Parathyroid adenoma (tissue), 2 donors: ENCODE results near the gene PRDM16.

ENCODE experiments used
- H2AFZ ChIP-seq: fragments of 300-600 bp; sonication (generic); one replicate; pipeline ENCODE4 v1.7.0; 2017; ENCODE audit warnings: antibody characterized with exemption, mild to moderate bottlenecking
- H3K27ac ChIP-seq: fragments of 300-600 bp; sonication (generic); one replicate; pipeline ENCODE4 v1.7.0; 2017
- H3K27me3 ChIP-seq: fragments of 300-600 bp; sonication (generic); one replicate; pipeline ENCODE4 v1.7.0; 2017; ENCODE audit warnings: low read length; ENCODE audit not compliant: control insufficient read depth, insufficient read depth
- H3K36me3 ChIP-seq: fragments of 300-600 bp; sonication (generic); one replicate; pipeline ENCODE4 v1.7.0; 2017; ENCODE audit warnings: low read length; ENCODE audit not compliant: control insufficient read depth, insufficient read depth
- H3K4me1 ChIP-seq: fragments of 300-600 bp; sonication (generic); one replicate; pipeline ENCODE4 v1.7.0; 2017; ENCODE audit warnings: control low read depth
- H3K4me2 ChIP-seq: fragments of 300-600 bp; sonication (generic); one replicate; pipeline ENCODE4 v1.7.0; 2017; ENCODE audit warnings: low read length
- H3K4me3 ChIP-seq: fragments of 300-600 bp; sonication (generic); one replicate; pipeline ENCODE4 v1.7.0; 2017; ENCODE audit warnings: low read depth, low read length
- H3K79me2 ChIP-seq: fragments of 300-600 bp; sonication (generic); one replicate; pipeline ENCODE4 v1.7.0; 2017; ENCODE audit warnings: control low read depth
- H3K9ac ChIP-seq: fragments of 300-600 bp; sonication (generic); one replicate; pipeline ENCODE4 v1.7.0; 2017; ENCODE audit warnings: mild to moderate bottlenecking
- H3K9me3 ChIP-seq: fragments of 300-600 bp; sonication (generic); one replicate; pipeline ENCODE4 v1.7.0; 2017; ENCODE audit warnings: low read length; ENCODE audit not compliant: control insufficient read depth
- TF ChIP-seq, protein P1 (sequence below): fragments of 300-600 bp; sonication (generic); IDR thresholded peaks from one replicate; pipeline ENCODE4 v1.7.0; 2017; ENCODE audit warnings: antibody characterized with exemption, mild to moderate bottlenecking
- donor health status: primary hyperparathyroidism.

The PRDM16 gene

DNA sequence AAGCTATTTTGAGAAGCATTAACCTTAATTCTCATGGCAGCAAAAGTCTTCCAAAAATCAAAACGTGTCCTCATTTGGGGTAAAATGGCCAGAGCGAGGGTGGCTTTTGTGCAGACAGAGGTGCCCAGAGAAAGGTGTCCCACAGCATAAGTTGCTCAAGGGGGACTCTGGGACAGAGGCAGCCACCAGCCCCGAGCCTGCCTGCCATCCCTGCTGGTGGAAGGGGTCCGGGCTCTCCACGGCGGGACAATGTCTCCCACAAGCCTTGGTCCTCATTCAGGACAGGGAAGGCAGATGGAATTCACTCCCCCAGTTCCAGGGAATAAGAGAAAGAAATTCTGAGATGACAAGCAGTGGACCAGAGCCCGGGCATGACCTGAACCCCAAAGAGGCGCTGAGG, 372.9 kb downstream of the PRDM16 start:
- Histone ChIP-seq H3K36me3 (no peaks in the 10 kb centered on the region), H3K27me3 (no peaks in the 10 kb centered on the region), H2AFZ (no peak overlapping the region), H3K79me2 (no peaks in the 10 kb centered on the region), H3K4me3 (no peak overlapping the region), H3K4me2 (no peak overlapping the region), H3K27ac (no peak overlapping the region), H3K9me3 (no peaks in the 10 kb centered on the region), H3K4me1 (no peaks in the 10 kb centered on the region), H3K9ac (no peak overlapping the region)
- TF ChIP-seq, protein P1, sequence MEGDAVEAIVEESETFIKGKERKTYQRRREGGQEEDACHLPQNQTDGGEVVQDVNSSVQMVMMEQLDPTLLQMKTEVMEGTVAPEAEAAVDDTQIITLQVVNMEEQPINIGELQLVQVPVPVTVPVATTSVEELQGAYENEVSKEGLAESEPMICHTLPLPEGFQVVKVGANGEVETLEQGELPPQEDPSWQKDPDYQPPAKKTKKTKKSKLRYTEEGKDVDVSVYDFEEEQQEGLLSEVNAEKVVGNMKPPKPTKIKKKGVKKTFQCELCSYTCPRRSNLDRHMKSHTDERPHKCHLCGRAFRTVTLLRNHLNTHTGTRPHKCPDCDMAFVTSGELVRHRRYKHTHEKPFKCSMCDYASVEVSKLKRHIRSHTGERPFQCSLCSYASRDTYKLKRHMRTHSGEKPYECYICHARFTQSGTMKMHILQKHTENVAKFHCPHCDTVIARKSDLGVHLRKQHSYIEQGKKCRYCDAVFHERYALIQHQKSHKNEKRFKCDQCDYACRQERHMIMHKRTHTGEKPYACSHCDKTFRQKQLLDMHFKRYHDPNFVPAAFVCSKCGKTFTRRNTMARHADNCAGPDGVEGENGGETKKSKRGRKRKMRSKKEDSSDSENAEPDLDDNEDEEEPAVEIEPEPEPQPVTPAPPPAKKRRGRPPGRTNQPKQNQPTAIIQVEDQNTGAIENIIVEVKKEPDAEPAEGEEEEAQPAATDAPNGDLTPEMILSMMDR: no peak

- Histone ChIP-seq H3K27me3 (no peaks in the 10 kb centered on the region), H3K9me3 (no peaks in the 10 kb centered on the region), H3K36me3 (no peaks in the 10 kb centered on the region), H3K27ac (no peak overlapping the region), H3K4me3 (no peak overlapping the region), H3K4me2 (no peak overlapping the region), H3K79me2 (no peaks in the 10 kb centered on the region), H2AFZ (no peak overlapping the region), H3K9ac (no peak overlapping the region), H3K4me1 (no peaks in the 10 kb centered on the region)
- TF ChIP-seq, protein P1: no peak
Measured at GRCh38 chr1:3442331-3442730, 373.3 kb downstream of the PRDM16 start.

DNA sequence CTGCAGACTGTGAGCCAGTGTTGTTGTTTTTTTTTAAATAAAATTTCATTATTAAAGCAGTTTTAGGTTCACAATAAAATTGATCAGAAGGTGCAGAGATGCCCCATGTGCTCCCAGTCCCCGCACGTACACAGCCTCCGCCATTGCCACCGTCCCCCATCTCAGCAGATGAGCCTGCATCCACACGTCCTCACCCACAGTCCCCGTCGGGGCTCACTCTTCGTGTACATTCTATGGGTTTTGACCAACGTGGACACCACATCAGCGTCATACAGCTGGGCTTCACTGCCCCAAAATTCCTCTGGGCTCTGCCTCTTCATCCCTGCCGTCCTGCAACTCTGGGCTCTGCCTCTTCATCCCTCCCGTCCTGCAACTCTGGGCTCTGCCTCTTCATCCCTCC, 373.9 kb downstream of the PRDM16 start:
- Histone ChIP-seq H2AFZ (no peak overlapping the region), H3K9ac (no peak overlapping the region), H3K4me1 (no peaks in the 10 kb centered on the region), H3K4me2 (no peak overlapping the region), H3K9me3 (no peaks in the 10 kb centered on the region), H3K36me3 (no peaks in the 10 kb centered on the region), H3K27me3 (no peaks in the 10 kb centered on the region), H3K27ac (no peak overlapping the region), H3K79me2 (no peaks in the 10 kb centered on the region), H3K4me3 (no peak overlapping the region)
- TF ChIP-seq, protein P1: no peak

DNA sequence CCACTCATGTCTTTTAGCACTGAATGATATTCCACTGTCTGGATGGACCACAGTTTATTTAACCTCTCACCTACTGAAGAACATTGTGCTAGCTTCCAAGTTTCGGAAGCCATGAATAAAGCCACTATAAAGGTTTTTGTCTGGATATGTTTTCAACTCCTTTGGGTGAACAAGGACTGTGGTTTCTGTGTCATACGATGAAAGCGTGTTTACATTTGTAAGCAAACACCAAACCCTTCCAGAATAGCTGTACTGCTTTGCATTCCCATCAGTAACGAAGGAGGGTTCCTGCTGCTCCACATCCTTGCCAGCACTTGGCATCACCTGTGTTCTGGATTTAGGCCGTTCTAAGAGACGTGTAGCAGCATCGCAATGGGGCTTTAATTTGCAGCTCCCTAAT, 374.8 kb downstream of the PRDM16 start:
- H3K9me3 ChIP-seq: no peaks in the 10 kb centered on the region
- H3K36me3 ChIP-seq: no peaks in the 10 kb centered on the region
- no peaks in the 10 kb centered on the region for H3K4me1 ChIP-seq
- H3K27me3 ChIP-seq: no peaks in the 10 kb centered on the region
- no peak overlapping the region for H3K4me2 ChIP-seq
- H3K9ac ChIP-seq: no peak overlapping the region
- no peak overlapping the region for H3K27ac ChIP-seq
- H3K79me2 ChIP-seq: no peaks in the 10 kb centered on the region
- no peak overlapping the region for H3K4me3 ChIP-seq
- H2AFZ ChIP-seq: no peak overlapping the region
- TF ChIP-seq, protein P1: no peak

- Histone ChIP-seq H3K27ac (no peak overlapping the region), H2AFZ (no peak overlapping the region), H3K36me3 (no peaks in the 10 kb centered on the region), H3K79me2 (no peaks in the 10 kb centered on the region), H3K4me3 (no peak overlapping the region), H3K27me3 (no peaks in the 10 kb centered on the region), H3K9ac (no peak overlapping the region), H3K9me3 (no peaks in the 10 kb centered on the region), H3K4me1 (no peaks in the 10 kb centered on the region), H3K4me2 (no peak overlapping the region)
- TF ChIP-seq, protein P1: no peak
Measured at GRCh38 chr1:3444298-3444697, 375.3 kb downstream of the PRDM16 start.
